H9 (cell line): ENCODE results near the gene KIF22. TPM values are rescaled to one million over a fixed set of nuclear protein-coding genes. Genes with fewer than 3 reads are reported as not detected.

Experiments
- DNase-seq: peaks from one replicate; pipeline ENCODE4 v3.0.0-alpha.2; 2017
- H2AFZ ChIP-seq: one replicate; pipeline ENCODE4 v1.6.1; 2013; ENCODE audit warnings: mild to moderate bottlenecking, low read length, control low read depth, moderate library complexity
- H2AK5ac ChIP-seq: 2 replicates; pipeline ENCODE4 v1.6.1; 2013; ENCODE audit warnings: low read length, control low read depth, mixed read lengths; ENCODE audit not compliant: insufficient read length
- H2BK120ac ChIP-seq: one replicate; pipeline ENCODE4 v1.6.1; 2013; ENCODE audit warnings: low read depth, mild to moderate bottlenecking, low read length, control low read depth, inconsistent platforms; ENCODE audit not compliant: poor library complexity, severe bottlenecking
- H2BK12ac ChIP-seq: 2 replicates; pipeline ENCODE4 v1.6.1; 2013; ENCODE audit warnings: low read length, control low read depth, mixed read lengths, low read depth; ENCODE audit not compliant: insufficient read length
- H2BK15ac ChIP-seq: 2 replicates; pipeline ENCODE4 v1.6.1; 2013; ENCODE audit warnings: low read depth, low read length, control low read depth
- H2BK20ac ChIP-seq: one replicate; pipeline ENCODE4 v1.6.1; 2013; ENCODE audit warnings: low read depth, mild to moderate bottlenecking, low read length, control low read depth, inconsistent platforms; ENCODE audit not compliant: poor library complexity, severe bottlenecking
- H2BK5ac ChIP-seq: 2 replicates; pipeline ENCODE4 v1.6.1; 2013; ENCODE audit warnings: low read length, control low read depth, mixed read lengths; ENCODE audit not compliant: insufficient read length
- H3K14ac ChIP-seq: 2 replicates; pipeline ENCODE4 v1.6.1; 2013; ENCODE audit warnings: low read length, control low read depth; ENCODE audit not compliant: insufficient read depth
- H3K18ac ChIP-seq: 2 replicates; pipeline ENCODE4 v1.6.1; 2013; ENCODE audit warnings: low read depth, mild to moderate bottlenecking, mixed read lengths, low read length, control low read depth; ENCODE audit not compliant: insufficient read length
- H3K23ac ChIP-seq: 2 replicates; pipeline ENCODE4 v1.6.1; 2013; ENCODE audit warnings: low read length, control low read depth, mixed read lengths, low read depth; ENCODE audit not compliant: insufficient read length
- H3K23me2 ChIP-seq: 2 replicates; pipeline ENCODE4 v1.6.1; 2013; ENCODE audit warnings: low read depth, mild to moderate bottlenecking, mixed read lengths, low read length, control low read depth; ENCODE audit not compliant: insufficient read length, poor library complexity, severe bottlenecking
- H3K27ac ChIP-seq: 2 replicates; pipeline ENCODE4 v1.5.1; 2013; ENCODE audit warnings: low read length, control low read depth, mixed read lengths, low read depth; ENCODE audit not compliant: insufficient read length
- H3K27me3 ChIP-seq: 2 replicates; pipeline ENCODE4 v1.6.1; 2013; ENCODE audit warnings: low read length, control low read depth, inconsistent platforms; ENCODE audit not compliant: insufficient read depth
- H3K4ac ChIP-seq: 2 replicates; pipeline ENCODE4 v1.6.1; 2013; ENCODE audit warnings: low read depth, mild to moderate bottlenecking, control low read depth, inconsistent platforms, low read length, moderate library complexity
- H3K4me1 ChIP-seq: 2 replicates; pipeline ENCODE4 v1.6.1; 2013; ENCODE audit warnings: low read length, control low read depth, inconsistent platforms; ENCODE audit not compliant: insufficient read depth
- H3K4me2 ChIP-seq: 2 replicates; pipeline ENCODE4 v1.6.1; 2013; ENCODE audit warnings: low read length, control low read depth, mixed read lengths; ENCODE audit not compliant: insufficient read length, insufficient read depth
- H3K56ac ChIP-seq: 2 replicates; pipeline ENCODE4 v1.6.1; 2013; ENCODE audit warnings: low read depth, mild to moderate bottlenecking, mixed read lengths, low read length, control low read depth; ENCODE audit not compliant: insufficient read length
- H3K79me1 ChIP-seq: 2 replicates; pipeline ENCODE4 v1.6.1; 2013; ENCODE audit warnings: low read depth, mild to moderate bottlenecking, moderate library complexity, low read length, control low read depth, inconsistent platforms; ENCODE audit not compliant: insufficient read depth, poor library complexity, severe bottlenecking
- H3K79me2 ChIP-seq: 2 replicates; pipeline ENCODE4 v1.6.1; 2013; ENCODE audit warnings: low read length, control low read depth, inconsistent platforms; ENCODE audit not compliant: insufficient read depth
- H3K9ac ChIP-seq: 2 replicates; pipeline ENCODE4 v1.6.1; 2013; ENCODE audit warnings: low read length, control low read depth, mixed read lengths; ENCODE audit not compliant: insufficient read length; ENCODE audit errors: extremely low read depth
- H3K9me3 ChIP-seq: one replicate; pipeline ENCODE4 v1.6.1; 2013; ENCODE audit warnings: low read depth, low read length, inconsistent platforms; ENCODE audit not compliant: control insufficient read depth
- H3T11ph ChIP-seq: one replicate; pipeline ENCODE4 v1.6.1; 2013; ENCODE audit warnings: mild to moderate bottlenecking, low read length, control low read depth, inconsistent platforms
- H4K20me1 ChIP-seq: one replicate; pipeline ENCODE4 v1.6.1; 2013; ENCODE audit not compliant: control insufficient read depth, insufficient read length, insufficient read depth
- H4K5ac ChIP-seq: 2 replicates; pipeline ENCODE4 v1.6.1; 2013; ENCODE audit warnings: low read depth, mild to moderate bottlenecking, mixed read lengths, low read length, control low read depth; ENCODE audit not compliant: insufficient read length
- H4K8ac ChIP-seq: replicated peaks from 2 replicates; pipeline ENCODE4 v1.6.1; 2013; ENCODE audit warnings: low read length, control low read depth, mixed read lengths, low read depth; ENCODE audit not compliant: insufficient read length
- H4K91ac ChIP-seq: 2 replicates; pipeline ENCODE4 v1.6.1; 2013; ENCODE audit warnings: low read depth, mild to moderate bottlenecking, moderate library complexity, mixed read lengths, low read length, control low read depth; ENCODE audit not compliant: insufficient read length
- H3K27ac Mint-ChIP-seq, 3 experiments: 2 replicates in 2 of 3; 3 replicates in 1 of 3; pipeline ENCODE4 v1.8.0; 2020 to 2021; ENCODE audit warnings: mixed read lengths in 3 of 3, mild to moderate bottlenecking in 1 of 3, moderate library complexity in 1 of 3
- H3K27me3 Mint-ChIP-seq: 2 replicates; pipeline ENCODE4 v1.8.0; 2021; ENCODE audit warnings: low read depth, mild to moderate bottlenecking, moderate library complexity, mixed read lengths
- H3K36me3 Mint-ChIP-seq, 3 experiments: 2 replicates in 2 of 3; 3 replicates in 1 of 3; pipeline ENCODE4 v1.8.0; 2020 to 2021; ENCODE audit warnings: low read depth in 3 of 3, mixed read lengths in 3 of 3; ENCODE audit not compliant: insufficient read depth in 1 of 3
- H3K4me1 Mint-ChIP-seq, 2 experiments: 2 replicates each; pipeline ENCODE4 v1.8.0; 2020; ENCODE audit warnings: mixed read lengths in 2 of 2
- H3K4me3 Mint-ChIP-seq, 2 experiments: 2 replicates in 1 of 2; 3 replicates in 1 of 2; pipeline ENCODE4 v1.8.0; 2020 to 2021; ENCODE audit warnings: mild to moderate bottlenecking in 2 of 2, mixed read lengths in 2 of 2, moderate library complexity in 1 of 2
- H3K9me3 Mint-ChIP-seq, 2 experiments: 2 replicates in 1 of 2; 3 replicates in 1 of 2; pipeline ENCODE4 v1.8.0; 2020; ENCODE audit warnings: mild to moderate bottlenecking in 2 of 2, mixed read lengths in 2 of 2, moderate library complexity in 1 of 2
- WGBS: extraction: QIAGEN DNeasy Blood & Tissue Kit; methylation state at CpG from one replicate; pipeline ENCODE4 v1.1.7; 2013; ENCODE audit warnings: missing lambda C conversion rate, low lambda C conversion rate, mixed read lengths; ENCODE audit not compliant: insufficient read length; ENCODE audit errors: extremely low coverage; 5-methylcytosine and 5-hydroxymethylcytosine counted together
- total RNA-seq: library from RNA; stranded (reverse); gene quantifications from 2 replicates; pipeline ENCODE4 v1.2.1, GENCODE V29; 2021
- TF ChIP-seq, protein P1 (sequence below): fragments of 200-600 bp; sonication (generic); conservative IDR thresholded peaks from 3 replicates; pipeline ENCODE4 v1.8.0; 2021; ENCODE audit warnings: antibody characterized with exemption, mild to moderate bottlenecking

Gene KIF22
- total RNA-seq, 1 experiment from 2014 or later, result 151 TPM

GRCh38 chr16:29848420-29849297 is 58.1 kb downstream of the KIF22 start:
- Histone ChIP-seq H4K20me1 (no peaks in the 10 kb centered on the region), H3K56ac (no peak overlapping the region), H3K79me1 (no peaks in the 10 kb centered on the region), H2BK120ac (no peak overlapping the region), H4K91ac (no peak overlapping the region), H3K4me2 (no peak overlapping the region), H2BK5ac (no peak overlapping the region), H3K23me2 (no peaks in the 10 kb centered on the region), H3K27me3 (no peaks in the 10 kb centered on the region), H2AFZ (no peak overlapping the region), H3K18ac (no peak overlapping the region), H3K9me3 (no peaks in the 10 kb centered on the region), H3K79me2 (no peaks in the 10 kb centered on the region), H4K5ac (no peak overlapping the region), H3K4ac (no peak overlapping the region), H3K4me1 (no peaks in the 10 kb centered on the region), H2BK20ac (no peak overlapping the region), H3K27ac (no peak overlapping the region), H3T11ph (no peak overlapping the region), H3K14ac (no peak overlapping the region), H3K9ac (no peak overlapping the region), H3K23ac (no peak overlapping the region), H4K8ac (no peak overlapping the region), H2BK15ac (no peak overlapping the region), H2AK5ac (no peak overlapping the region), H2BK12ac (no peak overlapping the region)
- Mint-ChIP-seq H3K27ac (no peak overlapping the region), H3K4me1 (peaks cover 7 to 10% of the 10 kb centered on the region in 2 experiments), H3K27me3 (no peaks in the 10 kb centered on the region), H3K36me3 (peaks cover 0 to 5% (median 0%) of the 10 kb centered on the region in 3 experiments; a peak in 2 of 7 replicates), H3K9me3 (no peaks in the 10 kb centered on the region), H3K4me3 (no peak overlapping the region; a peak in 1 of 5 replicates)
- no CpG with 5 or more reads among the region's 15 CpGs for WGBS
- TF ChIP-seq, protein P1, sequence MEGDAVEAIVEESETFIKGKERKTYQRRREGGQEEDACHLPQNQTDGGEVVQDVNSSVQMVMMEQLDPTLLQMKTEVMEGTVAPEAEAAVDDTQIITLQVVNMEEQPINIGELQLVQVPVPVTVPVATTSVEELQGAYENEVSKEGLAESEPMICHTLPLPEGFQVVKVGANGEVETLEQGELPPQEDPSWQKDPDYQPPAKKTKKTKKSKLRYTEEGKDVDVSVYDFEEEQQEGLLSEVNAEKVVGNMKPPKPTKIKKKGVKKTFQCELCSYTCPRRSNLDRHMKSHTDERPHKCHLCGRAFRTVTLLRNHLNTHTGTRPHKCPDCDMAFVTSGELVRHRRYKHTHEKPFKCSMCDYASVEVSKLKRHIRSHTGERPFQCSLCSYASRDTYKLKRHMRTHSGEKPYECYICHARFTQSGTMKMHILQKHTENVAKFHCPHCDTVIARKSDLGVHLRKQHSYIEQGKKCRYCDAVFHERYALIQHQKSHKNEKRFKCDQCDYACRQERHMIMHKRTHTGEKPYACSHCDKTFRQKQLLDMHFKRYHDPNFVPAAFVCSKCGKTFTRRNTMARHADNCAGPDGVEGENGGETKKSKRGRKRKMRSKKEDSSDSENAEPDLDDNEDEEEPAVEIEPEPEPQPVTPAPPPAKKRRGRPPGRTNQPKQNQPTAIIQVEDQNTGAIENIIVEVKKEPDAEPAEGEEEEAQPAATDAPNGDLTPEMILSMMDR, result peak; percentile 98
- peak; percentile 84 for DNase-seq
